HCT116 (cell line): ENCODE data around the gene KIF21B. TPM values are rescaled to one million over a fixed set of nuclear protein-coding genes. Genes with fewer than 3 reads are reported as not detected.

ENCODE experiments used
- ATAC-seq: fragments of 200-7000 bp; cut with Tn5 transposase; 2 replicates; pipeline ENCODE4 v1.9.1; 2020; ENCODE audit warnings: mild to moderate bottlenecking, moderate library complexity
- BruUV-seq: library from RNA; stranded (reverse); fragments of 400-500 nt; replicated peaks from 2 replicates; lab custom pipeline; 2021; lab: Mats Ljungman, UMichigan
- CTCF ChIA-PET: fragments of 300-600 bp; sonication (Branson Sonifier 250); formaldehyde crosslinking; loops from one replicate; lab custom pipeline; 2021; ENCODE audit warnings: antibody characterized with exemption; lab: Charles Lee
- POLR2A ChIA-PET: fragments of 300-600, 350-600 bp; sonication (Branson Sonifier 250); formaldehyde crosslinking; loops from one replicate; lab custom pipeline; 2021; ENCODE audit warnings: antibody characterized with exemption; lab: Charles Lee
- RAD21 ChIA-PET, 2 experiments: fragments of 300-600 bp; sonication (Branson Sonifier 250); formaldehyde crosslinking; loops; one replicate each; lab custom pipeline; 2023; ENCODE audit warnings: low total read pairs in 2 of 2; ENCODE audit not compliant: uncharacterized antibody in 2 of 2, unreplicated experiment in 2 of 2, low non-redundant PET in 1 of 2; lab: Charles Lee
- DNase-seq: peaks from one replicate; pipeline ENCODE4 v3.0.0-alpha.2; 2010; ENCODE audit warnings: low read depth, low spot score
- H2AFZ ChIP-seq: fragments of 200-600 bp; shearing (Covaris generic), sonication (generic); 2 replicates; pipeline ENCODE4 v1.6.1; 2017; ENCODE audit warnings: low read depth, mixed run types, mixed read lengths, antibody characterized with exemption, low read length; ENCODE audit not compliant: poor library complexity, severe bottlenecking
- H3K27ac ChIP-seq: 2 replicates; pipeline ENCODE4 v1.5.1; 2012; ENCODE audit warnings: low read depth, low read length
- H3K27me3 ChIP-seq: fragments of 200-600 bp; sonication (generic); 2 replicates; pipeline ENCODE4 v1.6.1; 2016; ENCODE audit warnings: mixed run types, low read length, mixed read lengths; ENCODE audit not compliant: insufficient read depth
- H3K36me3 ChIP-seq, 2 experiments: fragments of 200-500 bp in 1 of 2; fragments of 200-600 bp in 1 of 2; sonication (Bioruptor generic) in 1 of 2; sonication (generic) in 1 of 2; 2 replicates each; pipeline versions ENCODE4 v1.5.1 to v1.6.1; 2014 to 2016; ENCODE audit warnings: low read length in 2 of 2, inconsistent platforms in 1 of 2, mixed read lengths in 1 of 2, mixed run types in 1 of 2; ENCODE audit not compliant: insufficient read depth in 2 of 2, control insufficient read depth in 1 of 2
- H3K4me1 ChIP-seq, 2 experiments: fragments of 200-600 bp in 1 of 2; sonication (generic) in 1 of 2; 2 replicates each; pipeline versions ENCODE4 v1.5.1 to v1.6.1; 2012 to 2017; ENCODE audit warnings: low read length in 2 of 2, inconsistent platforms in 1 of 2, mild to moderate bottlenecking in 1 of 2, mixed read lengths in 1 of 2, mixed run types in 1 of 2, moderate library complexity in 1 of 2; ENCODE audit not compliant: insufficient read depth in 2 of 2, control insufficient read depth in 1 of 2
- H3K4me2 ChIP-seq: fragments of 200-600 bp; sonication (generic); 2 replicates; pipeline ENCODE4 v1.6.1; 2017; ENCODE audit warnings: mixed run types, low read length, mixed read lengths
- H3K4me3 ChIP-seq, 2 experiments: fragments of 200-600 bp in 1 of 2; sonication (generic) in 1 of 2; replicated peaks in 1 of 2; 2 replicates each; pipeline ENCODE4 v1.5.1; 2011 to 2016; ENCODE audit warnings: low read length in 2 of 2, control low read depth in 1 of 2, low read depth in 1 of 2, mild to moderate bottlenecking in 1 of 2, mixed read lengths in 1 of 2, mixed run types in 1 of 2
- H3K79me2 ChIP-seq: fragments of 200-600 bp; sonication (generic); 2 replicates; pipeline ENCODE4 v1.6.1; 2017; ENCODE audit warnings: mild to moderate bottlenecking, mixed run types, low read length, moderate library complexity, mixed read lengths; ENCODE audit not compliant: insufficient read depth
- H3K9ac ChIP-seq: fragments of 200-600 bp; sonication (generic); 2 replicates; pipeline ENCODE4 v1.6.1; 2016; ENCODE audit warnings: low read length, mixed read lengths
- H3K9me2 ChIP-seq: fragments of 200-600 bp; sonication (generic), shearing (Covaris generic); 2 replicates; pipeline ENCODE4 v1.6.1; 2017; ENCODE audit warnings: mixed run types, mild to moderate bottlenecking, moderate library complexity; ENCODE audit not compliant: insufficient read depth
- H3K9me3 ChIP-seq, 2 experiments: fragments of 200-500 bp in 1 of 2; fragments of 200-600 bp in 1 of 2; sonication (Bioruptor generic) in 1 of 2; sonication (generic) in 1 of 2; 2 replicates each; pipeline ENCODE4 v1.6.1; 2014 to 2017; ENCODE audit warnings: low read length in 2 of 2, mixed read lengths in 2 of 2, inconsistent platforms in 1 of 2, low read depth in 1 of 2, mild to moderate bottlenecking in 1 of 2, mixed run types in 1 of 2, moderate library complexity in 1 of 2; ENCODE audit not compliant: control insufficient read depth in 1 of 2, insufficient read depth in 1 of 2
- H4K20me1 ChIP-seq: fragments of 200-600 bp; sonication (generic), shearing (Covaris generic); 2 replicates; pipeline ENCODE4 v1.6.1; 2017; ENCODE audit warnings: mixed run types, mild to moderate bottlenecking, moderate library complexity; ENCODE audit not compliant: insufficient read depth
- CBX3 ChIP-seq: IDR thresholded peaks from 2 replicates; pipeline ENCODE4 v1.6.1; 2012; ENCODE audit warnings: low read depth
- CEBPB ChIP-seq: IDR thresholded peaks from 2 replicates; pipeline ENCODE4 v1.6.1; 2012; ENCODE audit warnings: low read depth
- CTCF ChIP-seq, 3 experiments: fragments of 200-600 bp in 1 of 3; sonication (generic) in 1 of 3; IDR thresholded peaks in 2 of 3; conservative IDR thresholded peaks in 1 of 3; 2 replicates each; pipeline ENCODE4 v1.5.1; 2012 to 2017; ENCODE audit warnings: low read depth in 2 of 3, low read length in 2 of 3, antibody characterized with exemption in 1 of 3, borderline replicate concordance in 1 of 3, control low read depth in 1 of 3, mild to moderate bottlenecking in 1 of 3, mixed read lengths in 1 of 3, mixed run types in 1 of 3, moderate library complexity in 1 of 3; ENCODE audit not compliant: insufficient read depth in 1 of 3
- ELF1 ChIP-seq: IDR thresholded peaks from 2 replicates; pipeline ENCODE4 v1.6.1; 2012; ENCODE audit warnings: low read depth, borderline replicate concordance
- EZH2phosphoT487 ChIP-seq: fragments of 200-600 bp; IDR thresholded peaks from 2 replicates; pipeline ENCODE4 v1.6.1; 2018; ENCODE audit warnings: antibody characterized with exemption, borderline replicate concordance
- FOSL1 ChIP-seq: IDR thresholded peaks from 2 replicates; pipeline ENCODE4 v1.6.1; 2012; ENCODE audit warnings: low read depth
- JUND ChIP-seq: IDR thresholded peaks from 2 replicates; pipeline ENCODE4 v1.6.1; 2012
- MAX ChIP-seq: IDR thresholded peaks from 2 replicates; pipeline ENCODE4 v1.6.1; 2012
- POLR2AphosphoS5 ChIP-seq: IDR thresholded peaks from 2 replicates; pipeline ENCODE4 v1.6.1; 2011; ENCODE audit warnings: mild to moderate bottlenecking, low read depth, low read length, moderate library complexity
- REST ChIP-seq: IDR thresholded peaks from 2 replicates; pipeline ENCODE4 v1.6.1; 2012; ENCODE audit warnings: low read depth
- SIN3A ChIP-seq: IDR thresholded peaks from 2 replicates; pipeline ENCODE4 v1.6.1; 2012; ENCODE audit warnings: low read depth
- SP1 ChIP-seq: IDR thresholded peaks from 2 replicates; pipeline ENCODE4 v1.6.1; 2012; ENCODE audit warnings: low read depth
- SRF ChIP-seq: IDR thresholded peaks from 2 replicates; pipeline ENCODE4 v1.6.1; 2012; ENCODE audit warnings: low read depth
- TCF7L2 ChIP-seq: IDR thresholded peaks from 2 replicates; pipeline ENCODE4 v1.7.0; 2011; ENCODE audit warnings: borderline replicate concordance, inconsistent platforms; ENCODE audit not compliant: insufficient read depth, insufficient read length; ENCODE audit errors: extremely low read depth
- ZNF274 ChIP-seq: fragments of 200-500 bp; sonication (Bioruptor generic); IDR thresholded peaks from 2 replicates; pipeline ENCODE4 v1.6.1; 2014; ENCODE audit warnings: mild to moderate bottlenecking, low read depth, low read length, inconsistent platforms
- intact Hi-C: fragments of 100-400 bp; cut with micrococcal nuclease; formaldehyde crosslinking; loops from 2 replicates; pipeline ENCODE4 v1.10.0; 2022
- total RNA-seq: library from RNA; stranded (reverse); gene quantifications from one replicate; pipeline ENCODE4 v1.2.1, GENCODE V29; 2021; ENCODE audit not compliant: unreplicated experiment
- TF ChIP-seq, protein P1 (sequence below): IDR thresholded peaks from 2 replicates; pipeline ENCODE4 v1.6.1; 2012
- TF ChIP-seq, protein P2 (sequence below): IDR thresholded peaks from 2 replicates; pipeline ENCODE4 v1.6.1; 2011; ENCODE audit warnings: mild to moderate bottlenecking, low read length, moderate library complexity; ENCODE audit not compliant: insufficient replicate concordance; ENCODE audit errors: extremely low read depth

Gene KIF21B
- total RNA-seq, 1 experiment from 2014 or later = 6.1 TPM

DNA sequence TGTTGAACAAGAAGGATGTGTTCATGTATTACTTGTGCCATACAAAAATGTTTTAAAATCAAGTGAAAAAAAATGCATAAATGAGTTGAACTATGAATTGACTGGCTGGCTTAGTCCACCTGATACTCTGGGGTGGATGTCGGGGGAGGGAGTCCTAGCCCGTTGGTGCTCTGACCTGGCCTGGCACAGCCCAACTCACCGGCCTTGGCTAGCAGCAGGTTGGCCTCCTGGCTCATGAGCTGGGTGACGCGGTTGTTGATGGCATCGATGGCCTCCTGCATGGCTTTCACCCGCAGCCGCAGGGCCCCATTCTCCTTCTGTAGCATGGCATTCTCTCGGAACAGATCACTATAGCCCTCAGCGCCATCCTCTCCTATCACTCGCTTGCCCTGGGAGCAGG, 21.6 kb downstream of the KIF21B start:
- Histone ChIP-seq H3K4me1 (peaks cover 0 to 6% of the 10 kb centered on the region in 2 experiments; a peak in 1 of 4 replicates), H3K4me2 (no peak overlapping the region), H3K36me3 (no peaks in the 10 kb centered on the region), H3K4me3 (no peak overlapping the region), H3K27me3 (no peaks in the 10 kb centered on the region), H3K9me2 (no peaks in the 10 kb centered on the region), H2AFZ (no peak overlapping the region), H3K79me2 (no peaks in the 10 kb centered on the region), H3K27ac (no peak overlapping the region)
- ChIA-PET CTCF (no interaction called here), RAD21 (no interaction called here), POLR2A (no interaction called here)
- no TSS peak for BruUV-seq
- ATAC-seq = no peak
- TF ChIP-seq SRF (no peak), TCF7L2 (no peak), EZH2phosphoT487 (no peak), CTCF (IDR thresholded peaks at IDR 0.05 in 2 of 3, conservative IDR thresholded peaks at IDR 0.05 in 1 of 3; ENCODE audit: borderline replicate concordance in 1 of 3, insufficient read depth in 1 of 3, low read depth in 2 of 3, low read length in 2 of 3) (no peak), ELF1 (no peak), SIN3A (no peak), POLR2AphosphoS5 (no peak), REST (no peak), CEBPB (no peak), CBX3 (no peak), ZNF274 (no peak), MAX (no peak), JUND (no peak), SP1 (no peak), FOSL1 (no peak)
- TF ChIP-seq, protein P1, sequence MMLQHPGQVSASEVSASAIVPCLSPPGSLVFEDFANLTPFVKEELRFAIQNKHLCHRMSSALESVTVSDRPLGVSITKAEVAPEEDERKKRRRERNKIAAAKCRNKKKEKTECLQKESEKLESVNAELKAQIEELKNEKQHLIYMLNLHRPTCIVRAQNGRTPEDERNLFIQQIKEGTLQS = no peak
- TF ChIP-seq, protein P2, sequence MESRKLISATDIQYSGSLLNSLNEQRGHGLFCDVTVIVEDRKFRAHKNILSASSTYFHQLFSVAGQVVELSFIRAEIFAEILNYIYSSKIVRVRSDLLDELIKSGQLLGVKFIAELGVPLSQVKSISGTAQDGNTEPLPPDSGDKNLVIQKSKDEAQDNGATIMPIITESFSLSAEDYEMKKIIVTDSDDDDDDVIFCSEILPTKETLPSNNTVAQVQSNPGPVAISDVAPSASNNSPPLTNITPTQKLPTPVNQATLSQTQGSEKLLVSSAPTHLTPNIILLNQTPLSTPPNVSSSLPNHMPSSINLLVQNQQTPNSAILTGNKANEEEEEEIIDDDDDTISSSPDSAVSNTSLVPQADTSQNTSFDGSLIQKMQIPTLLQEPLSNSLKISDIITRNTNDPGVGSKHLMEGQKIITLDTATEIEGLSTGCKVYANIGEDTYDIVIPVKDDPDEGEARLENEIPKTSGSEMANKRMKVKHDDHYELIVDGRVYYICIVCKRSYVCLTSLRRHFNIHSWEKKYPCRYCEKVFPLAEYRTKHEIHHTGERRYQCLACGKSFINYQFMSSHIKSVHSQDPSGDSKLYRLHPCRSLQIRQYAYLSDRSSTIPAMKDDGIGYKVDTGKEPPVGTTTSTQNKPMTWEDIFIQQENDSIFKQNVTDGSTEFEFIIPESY = no peak
- TF ChIP-seq, all 23 proteins: peak for 0
- H3K9me3 ChIP-seq = no peaks in the 10 kb centered on the region
- no peak for DNase-seq
- no peaks in the 10 kb centered on the region for H4K20me1 ChIP-seq
- H3K9ac ChIP-seq = no peak overlapping the region
- intact Hi-C loops = no loop called here
